GM19099 (cell line): ENCODE measurements around the gene VIL1.

ENCODE experiments used
- POLR2A ChIP-seq: IDR thresholded peaks from 3 replicates; pipeline ENCODE4 v1.6.1; 2011; ENCODE audit warnings: low read depth; ENCODE audit not compliant: insufficient read length; ENCODE audit errors: extremely low read depth

The VIL1 gene

GRCh38 chr2:218437969-218438368, 19.0 kb downstream of the VIL1 start:
- no peak for TF ChIP-seq POLR2A

- no peak for TF ChIP-seq POLR2A
These were observed 19.7 kb downstream of the VIL1 start for GRCh38 chr2:218438596-218438995.

- TF ChIP-seq POLR2A: no peak
These were observed 25.9 kb downstream of the VIL1 start for GRCh38 chr2:218444692-218445357.

GRCh38 chr2:218445602-218446001, 26.7 kb downstream of the VIL1 start:
- no peak for TF ChIP-seq POLR2A

- no peak for TF ChIP-seq POLR2A
These were observed 27.6 kb downstream of the VIL1 start for GRCh38 chr2:218446547-218446946.

GRCh38 chr2:218447072-218447471, 28.1 kb downstream of the VIL1 start:
- no peak for TF ChIP-seq POLR2A

- TF ChIP-seq POLR2A: no peak
These were observed 30.0 kb downstream of the VIL1 start for GRCh38 chr2:218448934-218449333.

- no peak for TF ChIP-seq POLR2A
These were observed 33.2 kb downstream of the VIL1 start for GRCh38 chr2:218452079-218452478.

GRCh38 chr2:218456849-218457248, 37.9 kb downstream of the VIL1 start:
- TF ChIP-seq POLR2A: no peak

GRCh38 chr2:218458598-218458997, 39.7 kb downstream of the VIL1 start:
- TF ChIP-seq POLR2A: no peak

- TF ChIP-seq POLR2A: no peak
These were observed 47.2 kb downstream of the VIL1 start for GRCh38 chr2:218465987-218466633.

GRCh38 chr2:218470448-218470847, 51.5 kb downstream of the VIL1 start:
- TF ChIP-seq POLR2A: no peak

GRCh38 chr2:218471036-218471435, 52.1 kb downstream of the VIL1 start:
- no peak for TF ChIP-seq POLR2A

GRCh38 chr2:218471982-218472381, 53.1 kb downstream of the VIL1 start:
- TF ChIP-seq POLR2A: no peak

- TF ChIP-seq POLR2A: no peak
These were observed 54.1 kb downstream of the VIL1 start for GRCh38 chr2:218472988-218473387.

- TF ChIP-seq POLR2A: no peak
These were observed 55.6 kb downstream of the VIL1 start for GRCh38 chr2:218474527-218474926.
